RWPE2 (cell line): ENCODE measurements around the gene NRF1.
"Not testable (repeated sequence)": the region's sequence is repeated elsewhere in the genome, so short reads cannot be mapped to it uniquely, and the experiment has no call there.

ENCODE experiments used
- ATAC-seq: fragments of 200-7000 bp; cut with Tn5 transposase; 3 replicates; pipeline ENCODE4 v1.9.1; 2021; ENCODE audit warnings: low read depth
- DNase-seq: peaks from one replicate; pipeline ENCODE4 v3.0.0-alpha.2; 2020; ENCODE audit warnings: low spot score
- H3K27ac ChIP-seq: fragments of 450-650 bp; 2 replicates; pipeline ENCODE4 v1.5.1; 2017; ENCODE audit warnings: mild to moderate bottlenecking; ENCODE audit not compliant: poor library complexity, severe bottlenecking
- H3K27me3 ChIP-seq: fragments of 250-450 bp; sonication (Bioruptor Pico); 2 replicates; pipeline ENCODE4 v1.5.1; 2021; ENCODE audit warnings: mild to moderate bottlenecking, moderate library complexity; ENCODE audit not compliant: insufficient read depth, poor library complexity, severe bottlenecking
- H3K36me3 ChIP-seq: fragments of 250-450 bp; sonication (Bioruptor Pico); 2 replicates; pipeline ENCODE4 v1.5.1; 2020; ENCODE audit warnings: low read depth, mild to moderate bottlenecking, moderate library complexity
- H3K4me1 ChIP-seq: fragments of 250-450 bp; sonication (Bioruptor Pico); 2 replicates; pipeline ENCODE4 v1.5.1; 2021; ENCODE audit warnings: mild to moderate bottlenecking, moderate library complexity; ENCODE audit not compliant: insufficient read depth, poor library complexity, severe bottlenecking
- H3K4me3 ChIP-seq: fragments of 250-450 bp; sonication (Bioruptor Pico); 2 replicates; pipeline ENCODE4 v1.5.1; 2021; ENCODE audit warnings: mild to moderate bottlenecking, moderate library complexity; ENCODE audit not compliant: severe bottlenecking
- H3K9me3 ChIP-seq: fragments of 250-450 bp; sonication (Bioruptor Pico); 2 replicates; pipeline ENCODE4 v1.5.1; 2021; ENCODE audit warnings: mild to moderate bottlenecking, moderate library complexity; ENCODE audit not compliant: severe bottlenecking
- TF ChIP-seq, protein P1 (sequence below): fragments of 450-650 bp; IDR thresholded peaks from one replicate; pipeline ENCODE4 v1.5.1; 2017; ENCODE audit warnings: mild to moderate bottlenecking, moderate library complexity; ENCODE audit not compliant: poor library complexity, severe bottlenecking

The NRF1 gene

GRCh38 chr7:129576138-129576537 lies 35.4 kb upstream of the NRF1 start:
- DNase-seq, result no peak
- Histone ChIP-seq H3K4me3 (no peak overlapping the region), H3K27me3 (no peaks in the 10 kb centered on the region), H3K9me3 (no peaks in the 10 kb centered on the region), H3K36me3 (no peaks in the 10 kb centered on the region), H3K4me1 (no peaks in the 10 kb centered on the region), H3K27ac (no peak overlapping the region)
- ATAC-seq, result no peak
- TF ChIP-seq, protein P1, sequence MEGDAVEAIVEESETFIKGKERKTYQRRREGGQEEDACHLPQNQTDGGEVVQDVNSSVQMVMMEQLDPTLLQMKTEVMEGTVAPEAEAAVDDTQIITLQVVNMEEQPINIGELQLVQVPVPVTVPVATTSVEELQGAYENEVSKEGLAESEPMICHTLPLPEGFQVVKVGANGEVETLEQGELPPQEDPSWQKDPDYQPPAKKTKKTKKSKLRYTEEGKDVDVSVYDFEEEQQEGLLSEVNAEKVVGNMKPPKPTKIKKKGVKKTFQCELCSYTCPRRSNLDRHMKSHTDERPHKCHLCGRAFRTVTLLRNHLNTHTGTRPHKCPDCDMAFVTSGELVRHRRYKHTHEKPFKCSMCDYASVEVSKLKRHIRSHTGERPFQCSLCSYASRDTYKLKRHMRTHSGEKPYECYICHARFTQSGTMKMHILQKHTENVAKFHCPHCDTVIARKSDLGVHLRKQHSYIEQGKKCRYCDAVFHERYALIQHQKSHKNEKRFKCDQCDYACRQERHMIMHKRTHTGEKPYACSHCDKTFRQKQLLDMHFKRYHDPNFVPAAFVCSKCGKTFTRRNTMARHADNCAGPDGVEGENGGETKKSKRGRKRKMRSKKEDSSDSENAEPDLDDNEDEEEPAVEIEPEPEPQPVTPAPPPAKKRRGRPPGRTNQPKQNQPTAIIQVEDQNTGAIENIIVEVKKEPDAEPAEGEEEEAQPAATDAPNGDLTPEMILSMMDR, result no peak

DNA sequence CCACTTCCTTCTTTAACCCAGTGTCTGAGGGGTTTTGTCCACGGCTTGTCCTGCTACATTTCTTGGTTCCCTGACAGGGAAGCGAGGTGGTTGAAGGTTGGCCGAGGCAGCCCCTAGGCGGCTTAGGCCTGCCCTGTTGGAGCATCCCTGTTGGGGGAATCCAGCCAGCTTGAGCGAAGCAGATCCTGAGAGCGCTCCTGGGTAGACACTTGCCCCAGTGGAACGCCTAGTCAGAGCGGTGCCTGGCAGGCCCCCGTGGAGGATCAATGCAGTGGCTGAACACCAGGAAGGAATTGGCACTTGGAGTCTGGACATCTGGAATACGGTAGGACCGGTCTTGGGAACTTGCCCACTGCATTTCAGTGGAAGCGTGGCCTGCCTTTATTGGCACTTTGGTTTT lies 32.7 kb upstream of the NRF1 start:
- Histone ChIP-seq H3K27ac (no peak overlapping the region), H3K36me3 (no peaks in the 10 kb centered on the region), H3K4me1 (no peaks in the 10 kb centered on the region), H3K9me3 (no peaks in the 10 kb centered on the region), H3K4me3 (no peak overlapping the region), H3K27me3 (no peaks in the 10 kb centered on the region)
- DNase-seq (no peak), ATAC-seq (no peak)
- TF ChIP-seq, protein P1, result no peak

DNA sequence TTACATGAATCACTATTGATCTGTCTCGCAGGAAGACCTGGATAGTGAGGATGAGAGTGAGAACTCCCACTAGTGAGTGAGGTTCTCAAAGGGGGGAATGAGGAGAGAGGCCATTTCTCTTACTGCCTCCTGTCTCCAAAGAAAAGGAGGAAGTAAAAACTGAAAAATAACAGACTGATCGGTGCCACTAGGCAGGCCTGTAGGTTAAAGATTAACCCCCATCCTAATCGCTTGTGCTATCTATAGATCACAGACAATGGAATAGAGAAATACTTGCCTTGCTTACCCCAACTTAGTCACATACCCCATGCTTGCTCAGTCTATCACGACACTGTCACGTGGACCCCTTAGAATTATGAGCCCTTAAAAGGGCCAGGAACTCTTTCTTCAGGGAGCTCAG lies 25.3 kb upstream of the NRF1 start:
- not testable (repeated sequence) for H3K27me3 ChIP-seq, H3K27ac ChIP-seq, H3K4me1 ChIP-seq, H3K4me3 ChIP-seq, ATAC-seq, DNase-seq, H3K36me3 ChIP-seq
- H3K9me3 ChIP-seq, result peaks cover 12% of the 10 kb centered on the region

GRCh38 chr7:129588268-129588667 lies 23.3 kb upstream of the NRF1 start:
- TF ChIP-seq, protein P1, result no peak
- Histone ChIP-seq H3K4me1 (no peaks in the 10 kb centered on the region), H3K27ac (no peak overlapping the region), H3K36me3 (no peaks in the 10 kb centered on the region), H3K9me3 (peaks cover 12% of the 10 kb centered on the region), H3K4me3 (no peak overlapping the region), H3K27me3 (no peaks in the 10 kb centered on the region)
- DNase-seq, result no peak
- no peak for ATAC-seq

GRCh38 chr7:129591868-129592267 lies 19.7 kb upstream of the NRF1 start:
- DNase-seq, result no peak
- Histone ChIP-seq H3K36me3 (no peaks in the 10 kb centered on the region), H3K4me1 (no peaks in the 10 kb centered on the region), H3K27me3 (no peaks in the 10 kb centered on the region), H3K27ac (no peak overlapping the region), H3K9me3 (no peaks in the 10 kb centered on the region), H3K4me3 (no peak overlapping the region)
- ATAC-seq, result no peak
- TF ChIP-seq, protein P1, result no peak

- not testable (repeated sequence) for H3K27me3 ChIP-seq, H3K36me3 ChIP-seq, H3K4me3 ChIP-seq, H3K9me3 ChIP-seq, H3K27ac ChIP-seq, ATAC-seq, DNase-seq, H3K4me1 ChIP-seq
Measured at GRCh38 chr7:129596386-129596785, 15.1 kb upstream of the NRF1 start.
